ENCODE measurements around the gene METAP1D.

The METAP1D gene

GRCh38 chr2:172080641-172081220 is 81.0 kb downstream of the METAP1D start:
- DNase-seq (ENCODE audit: low read depth in 2 of 2) = no peak

GRCh38 chr2:172081221-172082022 is 81.7 kb downstream of the METAP1D start:
- DNase-seq (ENCODE audit: low read depth in 2 of 2) = no peak

DNA sequence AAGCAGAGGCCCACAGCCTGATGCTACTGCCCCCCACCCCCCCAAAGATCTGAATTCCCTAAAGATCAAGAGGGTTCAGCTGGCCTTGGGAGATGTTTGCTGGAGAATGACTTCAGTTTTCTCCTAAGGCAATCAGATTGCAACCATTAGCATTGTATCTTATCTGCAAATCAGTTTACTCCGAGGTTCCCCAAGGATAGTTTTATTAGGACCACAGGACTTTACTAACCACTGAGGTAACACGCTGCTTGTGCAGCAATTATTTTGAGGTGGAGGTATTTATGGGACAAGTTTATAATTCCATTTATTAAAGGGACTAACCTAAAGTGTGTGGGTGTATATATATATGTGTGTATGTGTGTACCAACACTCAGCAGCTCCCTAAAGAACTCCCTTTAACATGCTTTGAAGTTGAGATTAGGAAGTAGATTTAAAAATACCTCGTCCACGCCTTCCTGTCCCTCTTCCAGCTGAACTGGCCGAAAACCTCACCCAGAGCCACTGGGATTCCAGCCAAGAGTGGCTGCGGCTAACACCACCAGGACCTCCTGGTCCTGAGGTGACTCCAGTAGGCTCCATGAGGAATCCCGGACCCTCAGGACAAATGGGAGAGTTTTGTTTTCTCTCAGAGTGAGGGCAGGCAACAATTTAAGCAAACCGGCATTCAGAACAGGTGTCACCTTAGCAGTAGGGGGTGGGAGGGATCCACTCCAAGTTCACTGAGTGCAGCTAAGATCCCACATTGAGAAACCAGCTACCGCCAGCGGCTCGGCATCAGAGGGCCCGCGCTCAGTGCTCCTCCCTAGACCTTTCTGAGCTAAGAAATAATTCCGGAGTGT is 82.6 kb downstream of the METAP1D start:
- no peak for DNase-seq (ENCODE audit: low read depth in 2 of 2)

DNA sequence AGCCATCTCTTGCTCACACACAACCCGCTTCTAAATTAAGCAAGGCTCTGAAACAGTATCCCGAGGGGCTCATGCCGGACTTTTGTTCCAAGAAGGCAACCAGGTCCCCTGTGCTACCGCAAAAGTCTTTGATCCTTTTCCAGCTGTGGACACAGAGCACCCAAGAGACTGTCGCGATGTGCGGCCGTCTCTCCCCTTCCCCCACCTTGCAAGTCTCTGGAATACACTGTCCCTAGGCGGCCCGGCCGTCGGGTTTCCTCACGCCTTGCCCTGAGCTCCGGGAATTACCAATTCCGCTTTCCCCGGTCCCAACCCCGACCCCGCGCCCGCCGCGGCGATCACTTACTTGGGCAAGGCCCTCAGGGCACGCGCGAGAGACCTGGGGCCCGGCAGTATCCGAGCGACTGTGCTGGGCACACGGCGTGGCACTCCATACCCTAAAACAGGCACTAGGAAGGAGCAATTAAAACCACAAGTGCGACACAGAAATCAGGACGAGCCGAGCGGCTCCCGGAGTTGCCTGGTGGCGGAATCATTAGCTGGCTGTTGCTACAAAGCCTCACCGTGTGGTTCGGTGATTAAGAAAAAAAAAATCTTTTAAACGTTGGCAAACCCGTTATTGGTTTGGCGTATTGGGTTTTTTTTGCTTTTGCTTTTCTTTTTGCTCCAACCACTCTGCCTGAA is 83.3 kb downstream of the METAP1D start:
- DNase-seq (ENCODE audit: low read depth in 2 of 2) = no peak

- DNase-seq (ENCODE audit: low read depth in 2 of 2) = no peak
These were observed 84.1 kb downstream of the METAP1D start for GRCh38 chr2:172083628-172084394.

DNA sequence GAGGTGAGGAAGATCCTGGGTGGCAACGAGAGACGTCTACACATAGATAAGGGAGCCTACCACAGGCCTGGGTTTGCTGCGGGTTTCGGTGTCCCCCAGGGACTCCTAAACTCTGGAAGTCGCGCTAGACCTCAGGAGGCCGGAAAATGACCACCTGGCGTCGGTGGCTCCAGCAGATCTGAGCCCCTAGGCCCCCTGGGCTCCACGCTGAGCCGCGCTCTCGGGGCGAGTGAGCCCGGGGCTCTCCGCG is 84.6 kb downstream of the METAP1D start:
- DNase-seq (ENCODE audit: low read depth in 2 of 2) = no peak

GRCh38 chr2:172084645-172085459 is 85.1 kb downstream of the METAP1D start:
- peak; percentile 87 to 90 for DNase-seq (ENCODE audit: low read depth in 2 of 2)

GRCh38 chr2:172085460-172086159 is 85.9 kb downstream of the METAP1D start, which contains the start of gene DLX1:
Gene DLX1, plus strand, starts transcription at chr2:172085507. Its CDS starts 171 bp downstream, at chr2:172085678.
- no peak for DNase-seq (ENCODE audit: low read depth in 2 of 2)

DNA sequence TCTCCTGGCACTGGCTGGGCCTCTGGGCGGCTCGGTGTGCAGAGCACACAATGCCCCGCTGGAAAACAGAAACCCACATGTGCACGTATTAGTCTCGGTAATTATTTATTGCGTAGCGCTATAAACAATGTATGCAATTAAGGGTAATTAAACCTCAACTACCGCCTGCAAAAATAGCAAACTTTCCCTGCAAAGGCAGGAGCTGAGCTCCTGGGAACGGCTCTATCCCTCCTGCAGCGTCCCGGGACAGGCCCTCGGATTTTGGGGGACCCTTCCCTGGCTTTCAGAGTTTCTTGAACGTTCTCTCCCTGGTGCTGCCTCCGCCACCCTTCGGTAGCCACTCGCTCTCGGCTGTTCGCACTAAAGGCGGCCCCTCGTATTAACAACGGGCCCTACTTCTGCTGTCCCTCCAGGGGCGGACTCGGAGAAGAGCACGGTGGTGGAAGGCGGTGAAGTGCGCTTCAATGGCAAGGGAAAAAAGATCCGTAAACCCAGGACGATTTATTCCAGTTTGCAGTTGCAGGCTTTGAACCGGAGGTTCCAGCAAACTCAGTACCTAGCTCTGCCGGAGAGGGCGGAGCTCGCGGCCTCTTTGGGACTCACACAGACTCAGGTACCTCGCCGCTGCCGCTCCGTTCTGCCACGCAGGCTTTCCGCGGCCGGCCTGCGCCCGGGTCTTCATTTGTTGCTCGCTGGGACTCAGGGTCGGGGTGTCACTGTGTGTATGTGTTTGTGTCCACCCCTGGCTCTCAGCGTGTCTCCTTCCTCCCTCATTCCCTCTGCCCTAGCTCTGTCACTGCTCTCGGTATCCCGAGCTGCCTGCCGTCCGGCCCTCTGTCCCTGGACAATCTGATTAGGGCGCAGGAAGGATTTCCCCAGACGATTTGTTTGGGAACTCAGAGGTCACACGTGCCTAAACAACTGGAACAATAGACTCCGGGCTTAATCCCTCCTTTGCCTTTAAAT is 86.8 kb downstream of the METAP1D start:
- DNase-seq (ENCODE audit: low read depth in 2 of 2) = no peak

GRCh38 chr2:172087207-172087779 is 87.5 kb downstream of the METAP1D start:
- DNase-seq (ENCODE audit: low read depth in 2 of 2) = no peak

GRCh38 chr2:172087780-172088244 is 88.1 kb downstream of the METAP1D start:
- DNase-seq (ENCODE audit: low read depth in 2 of 2) = no peak

DNA sequence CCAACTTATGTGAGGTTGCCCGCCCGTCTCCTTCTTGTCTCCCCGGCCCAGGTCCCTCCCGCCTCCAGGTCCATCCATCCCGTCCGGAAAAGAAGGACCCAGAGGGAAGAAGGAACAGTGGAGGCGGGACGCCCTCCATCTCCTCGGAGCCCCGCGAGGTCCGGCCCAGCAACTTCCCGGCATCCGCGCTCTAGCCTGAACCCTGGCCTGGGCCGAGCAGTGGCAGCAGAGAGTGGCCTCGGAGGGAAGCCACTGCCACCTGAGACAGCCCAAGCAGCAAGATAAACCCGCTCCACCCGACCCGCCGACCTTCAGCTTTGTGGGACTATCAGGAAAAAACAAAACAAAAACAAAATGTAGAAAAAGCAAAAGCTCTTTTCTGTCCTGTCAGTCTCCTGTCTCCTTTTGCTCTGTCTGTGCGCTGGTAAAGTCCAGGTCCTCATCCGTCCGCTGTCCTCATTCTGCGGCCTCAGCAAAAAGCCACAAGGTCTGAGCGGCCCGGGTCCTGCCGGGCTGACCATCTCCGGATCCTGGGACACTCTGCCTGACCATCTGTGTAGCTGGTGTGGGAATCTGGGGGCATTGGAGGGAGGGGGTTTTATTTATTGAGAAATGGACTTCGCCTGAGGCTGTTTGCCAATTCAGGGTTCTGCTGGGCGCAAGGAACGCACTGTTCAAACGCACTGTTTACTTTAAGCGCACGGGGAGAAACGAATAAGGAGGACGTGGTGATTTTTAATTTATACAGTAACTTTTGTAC is 88.7 kb downstream of the METAP1D start:
- DNase-seq (ENCODE audit: low read depth in 2 of 2) = no peak

- DNase-seq (ENCODE audit: low read depth in 2 of 2) = no peak
These were observed 89.3 kb downstream of the METAP1D start for GRCh38 chr2:172089005-172089504.

- DNase-seq (ENCODE audit: low read depth in 2 of 2) = no peak
These were observed 89.9 kb downstream of the METAP1D start for GRCh38 chr2:172089633-172090032.

- DNase-seq (ENCODE audit: low read depth in 2 of 2) = no peak
These were observed 90.5 kb downstream of the METAP1D start for GRCh38 chr2:172090044-172090961.

DNA sequence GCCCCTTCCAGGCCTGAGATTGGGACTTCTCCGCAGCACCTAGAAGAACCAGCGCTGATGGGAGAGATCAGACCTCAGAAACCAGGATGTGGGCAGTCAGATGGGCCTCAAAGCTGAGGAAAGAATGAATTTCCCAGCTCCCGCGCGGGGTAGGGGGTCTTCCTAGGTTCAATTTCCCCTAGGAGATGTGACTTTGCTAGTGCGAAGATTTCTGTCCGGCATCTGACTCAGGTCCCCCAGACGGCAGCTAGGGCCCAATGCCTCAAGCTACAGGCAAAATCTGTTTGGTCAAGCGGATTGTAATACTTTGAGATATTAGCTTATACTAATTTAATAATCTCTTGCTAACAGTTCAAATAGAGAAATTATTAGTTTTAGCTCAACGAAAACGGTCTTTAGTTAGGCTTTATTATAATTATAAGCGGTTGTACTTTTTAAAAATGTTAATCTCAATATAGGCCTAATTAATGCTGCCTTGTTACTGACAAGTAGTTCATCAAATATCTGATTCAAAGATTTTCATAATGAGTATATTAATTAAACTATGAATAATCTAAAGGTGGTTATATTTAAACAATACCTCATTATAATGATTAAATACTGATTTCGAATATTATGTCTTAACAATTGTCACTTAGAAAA is 91.4 kb downstream of the METAP1D start:
- no peak for DNase-seq (ENCODE audit: low read depth in 2 of 2)

Measured in fibroblast of skin of left biceps (primary cell).